GM21360 (cell line): Measurements from ENCODE around the gene EPSTI1.
"Not testable (repeated sequence)": the region's sequence is repeated elsewhere in the genome, so short reads cannot be mapped to it uniquely, and the experiment has no call there.

Experiments used
- ATAC-seq: cut with Tn5 transposase; IDR thresholded peaks from one replicate; pipeline ENCODE4 v1.9.1; 2021; ENCODE audit warnings: mild to moderate bottlenecking, moderate library complexity; ENCODE audit not compliant: unreplicated experiment

Gene EPSTI1

GRCh38 chr13:43006893-43007631 lies 15.0 kb upstream of the EPSTI1 start:
- no peak for ATAC-seq

DNA sequence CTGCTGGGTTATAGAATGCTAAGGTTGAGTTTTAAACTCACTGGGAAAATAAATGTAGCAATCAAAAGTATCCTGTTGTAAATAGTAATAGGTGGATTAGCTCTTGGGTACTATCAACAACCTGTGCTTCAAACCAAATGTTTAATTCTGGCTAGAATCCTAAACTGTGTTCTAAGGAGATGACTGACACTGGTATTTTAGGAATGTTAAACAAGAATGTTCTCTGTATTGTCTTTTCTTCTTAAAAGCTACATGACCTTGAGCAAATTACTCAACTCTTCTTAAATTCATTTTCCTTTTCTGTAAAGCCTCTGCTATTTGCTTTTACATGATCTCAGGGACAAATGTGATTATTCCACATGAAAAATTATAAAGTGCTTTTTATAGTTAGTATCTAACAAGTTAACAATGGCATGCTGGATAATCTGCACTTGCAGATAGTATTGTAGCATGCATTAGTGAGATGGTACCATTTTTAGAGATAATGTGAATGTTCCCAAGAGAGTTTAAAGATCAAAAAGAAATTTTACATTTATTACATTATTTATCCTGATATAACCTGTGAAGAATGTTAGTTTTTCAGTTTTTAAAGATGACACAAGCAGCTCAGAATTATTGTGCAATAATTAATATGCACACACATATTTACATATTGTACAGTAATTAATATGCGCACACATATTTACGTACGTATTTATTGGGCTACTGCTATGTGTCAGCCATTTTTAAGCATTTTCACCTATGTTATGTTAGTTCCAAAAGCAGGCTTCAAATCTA lies 13.6 kb upstream of the EPSTI1 start:
- no peak for ATAC-seq

DNA sequence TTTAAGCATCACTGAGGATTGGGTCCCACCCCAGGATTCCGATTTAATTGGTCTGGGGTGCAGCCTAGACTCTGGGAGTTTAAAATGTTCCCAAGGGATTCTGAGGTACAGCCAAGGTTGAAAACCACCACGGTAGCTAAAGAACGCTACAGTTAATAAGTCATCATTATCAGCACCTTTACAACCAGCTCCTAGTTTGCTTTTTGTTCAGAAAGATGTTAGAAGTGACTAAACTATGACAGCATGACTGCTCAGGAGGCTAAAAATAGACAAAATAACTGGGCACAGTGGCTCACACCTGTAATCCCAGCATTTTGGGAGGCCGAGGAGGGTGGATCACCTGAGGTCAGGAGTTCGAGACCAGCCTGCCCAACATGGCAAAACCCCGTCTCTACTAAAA lies 11.7 kb upstream of the EPSTI1 start:
- no peak for ATAC-seq

GRCh38 chr13:43003010-43003409 lies 11.0 kb upstream of the EPSTI1 start:
- no peak for ATAC-seq

DNA sequence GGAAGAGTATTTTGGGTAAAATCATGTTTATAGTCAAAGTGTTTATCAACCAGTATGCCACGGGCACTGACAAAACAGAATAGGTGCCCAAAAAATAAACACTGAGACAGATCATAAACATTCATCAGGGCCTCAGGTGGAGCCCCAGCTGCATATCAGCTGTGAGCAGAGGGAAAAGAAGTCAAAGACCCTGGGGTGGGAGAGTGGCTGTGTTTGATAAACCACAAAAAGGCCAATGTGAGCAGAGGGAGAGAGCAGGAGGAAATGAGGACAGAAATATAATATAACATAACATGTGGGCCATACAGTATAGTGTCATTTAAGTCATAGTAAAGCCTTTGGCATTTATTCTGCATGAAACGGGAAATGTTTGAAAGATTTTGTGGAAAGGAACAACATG lies 10.0 kb upstream of the EPSTI1 start:
- ATAC-seq = no peak

DNA sequence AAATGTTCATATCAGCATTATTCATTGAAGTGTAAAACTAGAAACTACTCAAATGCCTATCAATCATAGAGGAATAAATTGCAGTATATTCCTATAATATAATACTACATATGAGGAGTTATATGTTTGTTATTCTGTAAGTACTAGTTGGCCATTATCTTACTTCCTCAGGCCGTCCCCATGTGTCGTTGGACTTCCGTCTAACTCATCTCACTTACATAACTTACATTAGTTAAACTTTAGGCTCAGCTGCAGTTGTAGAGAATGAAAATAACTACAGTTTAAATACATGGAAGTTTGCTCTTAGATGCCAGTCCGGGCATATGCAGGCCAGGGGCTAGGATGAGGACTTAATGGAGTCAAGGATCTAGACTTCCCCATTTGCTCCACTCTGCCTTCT lies 8.6 kb upstream of the EPSTI1 start:
- ATAC-seq = no peak

GRCh38 chr13:42999491-42999890 lies 7.5 kb upstream of the EPSTI1 start:
- no peak for ATAC-seq

DNA sequence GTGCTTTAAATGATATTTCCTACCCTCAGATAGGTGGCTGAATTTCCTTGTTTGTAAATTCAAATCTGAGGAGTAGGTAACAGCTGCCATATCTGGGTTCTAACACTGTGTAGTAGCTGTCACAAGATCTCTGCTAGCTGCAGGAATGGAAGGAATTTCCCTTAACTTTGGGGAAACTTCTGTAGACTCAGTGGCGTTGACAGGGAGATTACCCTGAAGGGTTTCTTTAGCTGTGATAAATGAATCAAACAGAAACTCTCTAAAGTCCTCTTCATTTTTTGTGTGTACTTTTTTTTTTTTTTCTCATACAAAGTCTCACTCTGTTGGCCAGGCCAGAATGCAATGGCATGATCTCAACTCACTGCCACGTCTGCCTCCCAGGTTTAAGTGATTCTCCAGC lies 5.3 kb upstream of the EPSTI1 start:
- peak; percentile 49 for ATAC-seq

DNA sequence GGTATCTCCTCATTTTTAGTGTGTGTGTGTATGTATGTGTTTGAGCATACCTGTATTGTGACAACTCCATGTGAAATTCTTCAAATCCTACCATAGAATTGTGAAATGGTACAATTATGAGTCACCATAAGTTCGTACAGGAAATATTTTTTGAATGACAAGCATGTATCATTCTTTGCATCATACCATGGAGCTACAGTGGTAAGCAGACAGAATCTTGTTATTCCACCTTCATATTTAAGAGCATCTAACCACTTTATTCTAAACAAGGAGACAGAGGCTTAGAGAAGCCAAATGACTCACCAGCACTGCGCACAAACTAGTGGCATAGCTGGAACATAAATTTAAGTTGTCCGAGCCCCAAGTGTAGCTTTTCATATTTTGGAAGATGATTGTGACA lies 4.5 kb upstream of the EPSTI1 start:
- ATAC-seq = no peak

DNA sequence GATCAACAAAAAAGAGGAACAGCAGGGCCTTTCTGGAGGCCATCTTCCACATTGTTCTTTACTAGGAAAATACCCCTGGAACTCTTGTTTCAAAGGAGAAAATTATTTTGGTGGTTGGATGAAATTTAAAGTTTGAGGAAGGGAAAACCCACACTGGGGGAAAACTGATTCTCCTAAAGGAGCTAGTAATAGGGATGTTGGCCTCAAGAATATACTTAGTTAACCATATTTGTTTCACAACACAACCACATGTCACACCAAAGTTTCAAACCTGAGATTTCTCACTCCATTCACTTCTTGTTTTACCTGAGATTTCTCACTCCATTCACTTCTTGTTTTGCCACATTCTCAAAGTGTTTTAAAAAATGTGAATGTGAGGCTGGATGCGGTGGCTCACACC lies 2.8 kb upstream of the EPSTI1 start:
- ATAC-seq = no peak

- no peak for ATAC-seq
Measured at GRCh38 chr13:42992764-42993122, 702 bp upstream of the EPSTI1 start.

DNA sequence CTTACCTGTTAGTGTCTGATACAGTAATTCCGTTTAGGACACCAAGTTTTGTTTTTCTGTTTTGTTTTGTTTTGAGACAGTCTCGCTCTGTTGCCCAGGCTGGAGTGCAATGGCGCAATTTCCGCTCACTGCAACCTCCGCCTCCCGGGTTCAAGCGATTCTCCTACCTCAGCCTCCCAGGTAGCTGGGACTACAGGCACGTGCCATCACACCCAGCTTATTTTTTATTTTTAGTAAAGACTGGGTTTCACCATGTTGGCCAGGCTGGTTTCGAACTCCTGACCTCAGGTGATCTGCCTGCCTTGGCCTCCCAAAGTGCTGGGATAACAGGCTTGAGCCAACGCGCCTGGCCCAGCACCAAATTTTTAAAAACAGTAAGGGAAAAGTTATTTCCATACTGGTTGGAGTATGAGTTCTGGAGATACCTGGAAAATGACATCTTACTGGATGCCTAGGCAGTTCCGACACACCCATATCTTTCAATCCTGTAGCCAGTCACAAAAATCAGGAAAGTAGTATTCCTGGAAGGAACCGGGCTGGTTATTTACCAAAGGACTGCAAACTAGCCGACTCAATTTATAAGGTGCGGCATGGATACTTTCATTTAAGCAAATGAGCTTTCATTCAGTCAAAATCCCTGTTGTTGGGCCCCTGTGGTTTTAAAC lies 676 bp downstream of the EPSTI1 start:
- not testable (repeated sequence) for ATAC-seq

DNA sequence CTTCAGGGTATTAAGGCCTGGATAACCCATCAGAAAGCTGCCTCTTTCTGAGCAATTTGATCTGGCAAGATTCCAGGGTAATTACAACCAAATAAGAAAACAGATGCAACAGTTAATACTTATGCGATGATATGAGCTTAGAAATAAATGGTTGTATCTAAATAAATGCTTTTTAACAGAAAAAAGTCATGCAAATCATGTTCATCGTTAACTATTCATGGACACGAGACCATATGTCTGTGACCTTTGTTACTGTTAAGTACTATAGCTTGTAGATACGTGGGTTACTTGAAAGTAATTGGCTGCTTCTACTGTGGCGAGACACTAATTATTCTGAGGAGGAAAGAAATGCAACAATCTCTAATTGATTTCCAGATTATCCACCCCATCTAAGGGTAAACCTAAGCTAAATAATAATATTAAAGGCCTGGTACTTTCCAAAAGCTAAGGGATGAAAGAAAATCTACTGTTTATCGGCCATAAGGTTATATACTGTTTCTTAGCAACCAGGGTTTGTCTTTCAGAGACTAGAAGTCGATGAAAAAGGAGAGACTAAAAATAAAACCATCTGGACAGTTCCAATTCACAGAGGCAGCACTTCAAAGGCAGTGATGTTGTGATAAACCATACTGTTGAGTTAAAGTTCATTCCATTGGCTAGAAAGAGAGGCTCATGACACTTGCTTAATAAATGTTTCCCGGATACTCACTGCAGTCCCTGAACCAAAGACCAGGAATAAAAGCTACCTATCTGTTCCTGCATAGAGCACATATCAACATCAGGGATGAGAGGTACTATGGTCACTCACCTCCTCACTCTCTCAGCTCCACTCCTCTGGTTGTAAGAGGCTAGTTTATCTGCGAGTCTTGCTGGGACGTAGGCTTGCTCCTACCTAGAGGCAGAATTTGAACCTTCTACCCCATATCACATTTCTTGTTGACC lies 1.5 kb downstream of the EPSTI1 start:
- no peak for ATAC-seq

- no peak for ATAC-seq
Measured at GRCh38 chr13:42986176-42986574, 5.9 kb downstream of the EPSTI1 start.

- no peak for ATAC-seq
Measured at GRCh38 chr13:42985312-42986175, 6.5 kb downstream of the EPSTI1 start.

GRCh38 chr13:42984691-42985090 lies 7.3 kb downstream of the EPSTI1 start:
- no peak for ATAC-seq

GRCh38 chr13:42984026-42984425 lies 8.0 kb downstream of the EPSTI1 start:
- ATAC-seq = no peak

DNA sequence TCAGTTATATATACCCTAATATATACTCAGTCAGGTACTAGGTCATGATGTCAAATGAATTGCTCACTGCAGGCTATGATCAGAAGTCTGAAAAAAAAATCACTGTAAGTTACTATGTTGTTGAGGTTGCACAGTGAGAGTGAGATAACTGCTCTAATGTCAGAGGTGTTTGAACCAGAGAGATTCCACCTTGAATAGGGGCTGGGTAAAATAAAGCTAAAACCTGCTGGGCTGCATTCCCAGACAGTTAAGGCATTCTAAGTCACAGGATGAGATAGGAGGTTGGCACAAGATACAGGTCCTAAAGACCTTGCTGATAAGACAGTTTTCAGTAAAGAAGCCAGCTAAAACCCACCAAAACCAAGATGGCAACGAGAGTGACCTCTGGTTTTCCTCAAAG lies 10.2 kb downstream of the EPSTI1 start:
- no peak for ATAC-seq

DNA sequence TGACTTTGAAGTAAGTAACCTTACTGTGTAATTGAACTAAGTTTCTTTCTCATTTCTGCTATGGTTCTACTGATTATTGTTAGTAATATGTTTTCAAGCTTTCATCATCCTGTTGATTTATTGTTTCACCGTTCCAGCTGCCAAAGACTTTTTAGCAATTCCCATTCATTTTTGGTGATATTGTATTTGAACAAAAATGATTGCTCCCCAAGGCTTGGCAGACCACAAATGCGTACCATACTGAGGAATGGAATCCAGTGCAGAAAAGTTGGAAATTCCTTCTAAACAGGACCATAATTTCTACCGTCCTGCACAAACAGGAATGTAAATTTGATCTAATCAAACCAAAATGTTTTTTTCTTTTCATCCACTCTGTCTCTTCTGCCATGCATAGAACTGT lies 10.7 kb downstream of the EPSTI1 start:
- no peak for ATAC-seq

DNA sequence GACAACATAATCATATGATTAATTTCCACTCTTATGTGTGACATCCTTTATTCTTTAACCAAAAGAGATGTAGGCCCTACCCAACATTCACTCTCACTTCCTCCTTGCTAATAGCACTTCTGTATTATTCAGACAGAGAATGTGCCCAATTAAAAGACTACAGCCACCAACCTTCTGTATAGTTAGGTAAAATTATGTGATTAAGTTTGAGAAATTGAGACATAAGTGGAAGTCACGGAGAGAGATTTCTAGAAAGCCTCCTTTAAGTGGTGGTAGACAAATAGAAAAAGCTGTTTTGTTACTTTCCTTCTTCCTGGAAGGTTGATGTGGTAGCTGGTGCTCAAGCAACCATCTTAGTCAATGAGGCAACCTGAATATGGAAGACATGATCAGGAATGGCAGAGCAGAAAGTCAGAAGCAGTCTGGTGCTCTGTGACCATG lies 14.8 kb downstream of the EPSTI1 start:
- no peak for ATAC-seq
